IPS-NIHi7 (cell line): ENCODE data around the gene ACTN1.

Source experiments
- DNase-seq: peaks from one replicate; pipeline ENCODE4 v3.0.0; 2012; ENCODE audit warnings: mixed read lengths; ENCODE audit errors: extremely low spot score

Gene ACTN1

DNA sequence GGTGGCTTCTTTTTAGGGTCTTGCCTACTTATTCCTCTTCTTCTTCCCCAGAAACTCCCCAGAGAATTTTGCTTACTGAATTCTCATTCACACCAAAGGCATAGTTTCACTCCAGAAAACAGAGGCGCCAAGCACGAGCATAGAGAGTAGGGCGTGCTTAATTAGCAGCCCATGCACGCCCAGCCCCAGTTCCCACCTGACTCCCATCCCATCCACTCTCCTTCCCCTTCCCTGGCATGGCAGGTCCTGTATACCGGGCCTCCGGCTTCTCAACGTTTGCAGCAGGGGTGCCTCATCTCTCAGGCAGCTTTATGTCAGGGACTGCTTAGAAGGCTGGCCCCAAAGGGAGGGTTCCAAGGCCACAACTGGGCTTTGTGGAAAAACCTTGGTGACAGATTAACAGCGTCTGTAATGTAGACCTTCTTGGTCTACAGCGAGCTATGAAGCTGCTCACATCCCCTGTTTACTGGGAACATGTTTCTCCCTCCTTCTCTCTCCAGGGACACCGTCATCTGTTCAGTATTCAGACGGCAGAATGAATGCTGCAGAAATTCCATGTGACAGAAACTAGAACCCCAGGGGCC, 62.7 kb downstream of the ACTN1 start:
- DNase-seq, result no peak

DNA sequence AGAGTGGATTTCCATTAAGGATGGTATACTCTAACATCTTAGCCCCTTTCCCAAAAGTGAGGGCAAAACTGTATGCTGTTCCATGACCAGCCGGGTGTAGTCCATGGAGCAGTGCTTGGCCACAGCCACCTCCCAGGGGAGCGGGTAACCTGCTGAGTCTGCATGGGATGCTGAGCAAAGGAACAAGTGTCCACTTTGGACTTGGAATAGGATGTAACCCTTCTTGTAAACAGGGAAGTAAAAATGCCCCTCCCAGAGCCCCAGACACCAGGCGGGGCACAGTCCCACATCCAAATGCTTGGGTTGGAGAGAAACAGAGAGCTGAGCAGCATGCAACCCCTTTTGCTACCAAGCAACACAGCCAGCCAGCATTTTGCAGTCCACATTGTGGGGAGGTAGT, 65.6 kb downstream of the ACTN1 start:
- DNase-seq, result no peak

DNA sequence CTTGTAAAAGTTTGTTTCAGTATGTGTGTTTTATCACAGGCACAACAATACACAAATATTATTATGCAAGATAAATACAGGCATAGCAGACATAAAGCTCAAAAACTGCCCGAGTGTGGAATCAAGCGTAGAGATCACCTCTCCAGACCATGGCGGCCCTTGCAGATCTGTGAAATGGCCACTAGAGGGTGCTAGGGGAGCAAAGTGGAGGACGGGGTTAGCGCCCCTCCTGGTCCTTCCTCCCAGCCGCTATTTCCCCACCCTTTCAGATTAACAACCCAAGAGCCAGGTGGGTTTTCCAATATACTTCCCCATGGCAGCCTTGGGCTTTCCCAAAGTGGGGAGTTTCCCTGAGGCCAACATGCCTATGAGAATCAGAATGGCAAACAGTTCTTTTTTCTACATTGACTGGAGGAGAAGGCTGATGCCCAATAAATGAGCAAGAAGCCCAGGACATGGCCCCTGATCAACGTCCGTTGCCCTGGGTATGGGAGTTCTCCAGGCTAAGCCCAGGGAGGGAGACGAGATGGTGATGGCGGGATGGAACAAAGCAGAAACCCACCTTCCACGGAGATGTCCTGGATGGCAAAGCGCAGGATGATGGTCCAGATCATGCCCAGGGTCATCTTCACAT, 67.4 kb downstream of the ACTN1 start:
- peak; percentile 96 for DNase-seq

DNA sequence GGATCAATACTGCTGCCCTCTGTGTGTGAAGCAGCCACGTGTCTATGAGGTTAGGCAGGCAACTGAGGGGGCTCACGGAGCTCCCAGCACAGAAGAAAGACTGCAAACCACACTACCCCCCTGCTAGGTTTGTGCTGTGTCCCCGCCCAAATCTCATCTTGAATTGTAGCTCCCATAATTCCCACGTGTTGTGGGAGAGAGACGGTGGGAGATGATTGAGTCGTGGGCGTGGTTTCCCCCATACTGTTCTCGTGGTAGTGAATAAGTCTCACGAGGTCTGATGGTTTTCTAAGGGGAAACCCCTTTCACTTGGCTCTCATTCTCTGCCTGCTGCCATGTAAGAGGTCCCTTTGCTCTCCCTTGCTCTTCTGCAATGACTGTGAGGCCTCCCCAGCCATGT, 68.6 kb downstream of the ACTN1 start:
- no peak for DNase-seq

DNA sequence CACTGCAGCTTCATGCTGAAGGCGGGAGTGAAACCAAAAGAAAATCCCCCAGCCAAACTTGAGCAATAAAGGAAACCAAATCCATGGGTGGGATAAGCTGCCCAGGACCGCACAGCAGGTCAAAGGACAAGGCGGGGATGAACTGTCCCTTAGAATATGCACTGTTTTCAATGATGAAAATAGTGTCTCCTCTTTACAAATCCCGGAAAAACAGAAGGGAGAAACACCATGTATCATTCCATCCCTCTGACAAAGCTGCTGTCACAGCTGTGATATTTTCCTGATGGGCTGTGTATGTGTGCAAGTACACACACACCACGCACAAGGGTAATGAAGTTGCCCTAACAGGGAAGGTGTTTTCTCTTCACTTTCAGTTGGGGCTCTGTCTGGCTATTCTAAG, 70.3 kb downstream of the ACTN1 start:
- no peak for DNase-seq

DNA sequence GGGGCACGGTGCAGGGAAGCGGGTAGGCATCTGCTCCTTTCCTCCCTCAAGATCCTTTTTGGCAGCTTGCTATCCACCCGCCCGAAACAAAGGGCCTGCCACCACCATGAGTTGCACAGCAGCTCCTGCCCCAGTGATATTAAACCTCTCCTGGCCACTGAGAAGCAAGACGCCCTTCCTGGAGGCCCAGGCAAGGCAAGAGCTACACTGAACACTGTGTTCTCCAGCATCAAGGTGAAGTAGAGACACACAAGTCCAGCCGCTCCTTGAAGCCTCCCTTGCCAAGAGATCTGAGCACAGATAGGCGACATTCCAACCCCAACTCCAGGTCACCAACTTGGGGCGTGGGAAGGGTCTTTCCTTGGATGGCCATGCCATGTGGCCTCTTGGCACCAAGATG, 70.9 kb downstream of the ACTN1 start:
- DNase-seq, result no peak

DNA sequence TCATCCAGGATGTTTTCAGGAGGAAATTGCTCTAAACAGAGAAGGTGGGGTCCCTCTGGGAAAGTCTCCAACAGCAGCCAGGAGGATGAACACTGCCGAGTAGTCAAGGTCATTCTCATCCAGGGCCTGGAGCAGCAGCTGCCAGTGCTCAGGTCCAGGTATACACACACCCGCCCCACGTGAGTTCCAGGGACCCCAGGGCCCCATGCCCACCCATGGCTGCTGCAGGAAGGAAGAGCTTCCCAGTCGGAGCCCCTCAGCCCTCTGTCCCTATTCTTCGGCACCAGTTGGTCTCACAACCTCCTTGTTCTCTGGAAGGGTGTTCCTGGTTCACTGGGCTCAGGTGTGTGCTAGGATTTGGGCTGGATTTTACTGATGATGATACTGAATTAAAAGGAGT, 72.7 kb downstream of the ACTN1 start:
- no peak for DNase-seq

DNA sequence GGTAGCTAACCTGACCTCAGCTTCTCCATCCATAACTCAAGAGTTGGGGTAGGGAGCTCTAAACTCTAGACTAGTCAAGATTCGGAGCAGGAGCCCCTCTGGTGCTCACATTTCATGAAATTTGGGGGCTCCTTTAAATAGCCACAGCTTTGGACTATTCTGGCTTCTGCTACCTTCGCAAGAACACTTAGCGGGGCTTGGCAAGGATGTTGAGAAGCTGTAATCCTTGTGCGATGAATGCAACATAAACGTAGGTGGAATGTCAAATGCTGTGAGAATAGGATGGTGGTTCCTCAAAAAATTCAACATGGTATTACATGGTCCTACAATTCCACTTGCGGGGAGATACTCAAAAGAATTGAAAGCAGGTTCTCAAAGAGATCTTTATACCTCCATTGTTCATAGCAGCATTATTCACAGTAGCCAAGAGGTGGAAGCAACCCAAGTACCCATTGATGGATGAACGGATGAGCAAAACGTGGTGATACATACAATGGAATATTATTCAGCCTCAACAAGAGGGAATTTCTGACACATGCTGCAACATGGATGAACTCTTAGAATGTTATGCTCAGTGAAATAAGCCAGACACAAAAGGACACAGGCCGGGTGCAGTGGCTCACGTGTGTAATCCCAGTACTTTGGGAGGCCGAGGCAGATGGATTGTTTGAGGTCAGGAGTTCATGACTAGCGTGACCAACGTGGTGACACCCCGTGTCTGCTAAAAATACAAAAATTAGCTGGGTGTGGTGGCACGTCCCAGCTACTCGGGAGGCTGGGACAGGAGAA, 73.8 kb downstream of the ACTN1 start:
- DNase-seq, result no peak

DNA sequence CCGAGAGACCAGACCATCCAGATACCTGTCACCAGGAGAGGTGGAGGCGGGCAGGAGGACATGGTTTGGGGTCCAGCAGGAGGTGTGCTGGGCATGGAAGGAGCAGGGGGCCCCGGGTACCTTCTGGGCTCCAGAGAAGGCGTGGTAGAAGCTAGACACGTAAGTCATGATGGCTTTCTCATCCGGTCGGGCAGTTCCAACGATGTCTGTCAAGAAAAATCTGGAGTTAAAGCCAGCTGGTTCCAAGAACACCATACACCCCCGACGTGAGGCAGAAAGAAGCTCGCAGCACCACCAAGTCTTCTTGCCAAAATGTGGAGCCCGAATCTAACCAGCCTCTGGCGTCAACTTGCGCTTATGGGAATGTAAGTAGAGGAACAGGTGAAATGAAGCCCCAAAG, 76.7 kb downstream of the ACTN1 start:
- DNase-seq, result no peak

DNA sequence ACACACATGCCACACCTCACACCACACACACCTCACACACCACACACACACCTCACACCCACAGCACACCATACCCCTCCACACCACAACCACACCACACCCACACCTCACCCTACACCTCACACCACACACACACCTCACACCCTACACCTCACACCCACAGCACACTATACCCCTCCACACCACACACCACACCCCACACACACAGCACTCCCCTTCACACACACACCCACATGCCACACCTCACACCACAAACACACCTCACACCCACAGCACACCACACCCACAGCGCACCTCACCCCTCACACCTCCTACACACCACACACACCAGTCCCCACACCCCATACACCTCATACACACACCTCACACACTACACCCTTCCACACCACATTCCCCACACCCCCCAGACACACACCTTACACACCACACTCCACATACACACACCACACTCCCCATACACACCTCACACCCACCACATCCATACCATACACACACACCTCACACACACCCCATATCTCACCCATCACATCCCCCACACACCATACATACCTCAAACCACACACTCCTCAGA, 80.0 kb downstream of the ACTN1 start:
- DNase-seq, result no peak

DNA sequence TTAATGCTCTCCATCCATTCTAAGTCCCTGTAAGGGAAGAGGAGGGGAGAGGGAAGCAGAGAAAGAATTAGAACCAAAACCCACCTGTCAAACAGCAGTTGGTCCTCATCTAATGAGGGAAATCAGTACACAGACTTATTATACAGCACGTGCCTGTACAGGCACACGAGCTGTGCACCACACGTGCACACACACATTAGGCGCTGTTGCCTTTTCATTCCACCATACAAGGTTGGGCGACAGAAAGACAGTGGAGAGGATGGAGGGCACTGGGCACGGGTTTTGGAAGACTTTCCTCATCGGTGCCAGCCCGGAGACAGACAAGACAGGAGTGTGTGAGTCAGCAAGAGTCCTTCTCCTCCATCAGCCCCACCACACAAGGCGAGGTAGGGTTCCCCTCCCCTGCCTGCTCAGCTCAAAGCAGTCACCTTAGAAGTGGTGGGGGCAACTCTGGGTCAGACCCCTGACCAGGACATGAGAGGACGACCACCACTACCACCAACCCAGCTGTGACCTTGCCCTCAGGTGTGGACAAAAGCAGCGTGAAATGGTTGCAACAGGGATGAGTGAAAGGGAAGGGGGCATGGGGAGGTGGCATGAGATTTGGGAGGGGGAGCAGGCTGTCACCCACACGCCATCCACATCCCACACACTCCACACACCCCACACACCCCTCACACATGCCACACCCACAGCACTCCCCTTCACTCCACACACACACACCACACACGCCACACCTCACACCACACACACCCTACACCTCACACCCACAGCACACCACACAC, 80.7 kb downstream of the ACTN1 start:
- DNase-seq, result no peak

DNA sequence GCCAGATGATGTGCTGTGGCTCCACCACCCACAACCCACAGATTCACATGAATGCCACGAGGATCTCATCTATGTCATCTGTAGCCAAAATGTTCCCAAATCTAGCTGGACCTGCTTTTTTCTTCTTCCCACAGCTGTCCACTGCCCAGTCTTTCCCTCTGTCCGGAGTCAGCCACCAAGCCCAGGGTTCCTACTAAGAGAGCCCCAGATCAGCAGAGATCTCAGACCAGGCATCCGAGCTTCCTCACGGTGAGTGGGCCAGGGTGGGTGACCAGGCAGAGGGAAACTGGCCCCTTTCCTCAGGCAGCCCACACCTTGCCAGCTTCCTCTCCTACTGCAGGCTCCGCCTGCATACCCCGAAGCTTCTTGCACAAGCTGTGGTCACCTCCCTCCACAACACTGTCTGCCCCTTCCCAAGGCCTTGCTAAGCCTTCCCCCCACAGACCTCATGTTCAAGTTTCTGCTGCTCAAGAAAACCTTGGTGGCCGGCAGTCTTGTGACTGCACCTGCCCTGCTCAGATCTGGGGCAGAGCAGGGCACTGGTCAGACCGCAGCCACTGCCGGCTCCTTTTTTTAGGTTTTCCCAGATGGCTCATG, 81.4 kb downstream of the ACTN1 start:
- DNase-seq, result no peak

DNA sequence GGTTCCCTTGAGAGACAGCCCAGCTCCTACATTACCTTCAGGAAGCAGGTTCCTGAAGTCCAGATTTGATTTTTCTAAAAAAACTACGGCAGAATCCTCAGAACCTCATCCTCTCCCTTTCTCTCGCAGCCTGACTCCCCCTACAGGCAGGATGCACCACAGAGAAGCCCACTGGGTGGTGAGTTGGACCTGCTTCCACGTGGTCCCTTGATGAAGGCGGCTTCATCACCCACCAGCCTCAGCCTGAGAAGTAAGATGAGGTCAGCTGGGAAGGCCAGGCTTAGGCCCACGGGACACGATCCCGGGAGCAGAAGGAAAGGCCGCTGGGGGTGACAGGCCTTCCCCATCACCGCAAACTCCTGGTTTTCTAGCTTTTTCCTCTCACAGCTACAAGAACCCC, 83.0 kb downstream of the ACTN1 start:
- no peak for DNase-seq

DNA sequence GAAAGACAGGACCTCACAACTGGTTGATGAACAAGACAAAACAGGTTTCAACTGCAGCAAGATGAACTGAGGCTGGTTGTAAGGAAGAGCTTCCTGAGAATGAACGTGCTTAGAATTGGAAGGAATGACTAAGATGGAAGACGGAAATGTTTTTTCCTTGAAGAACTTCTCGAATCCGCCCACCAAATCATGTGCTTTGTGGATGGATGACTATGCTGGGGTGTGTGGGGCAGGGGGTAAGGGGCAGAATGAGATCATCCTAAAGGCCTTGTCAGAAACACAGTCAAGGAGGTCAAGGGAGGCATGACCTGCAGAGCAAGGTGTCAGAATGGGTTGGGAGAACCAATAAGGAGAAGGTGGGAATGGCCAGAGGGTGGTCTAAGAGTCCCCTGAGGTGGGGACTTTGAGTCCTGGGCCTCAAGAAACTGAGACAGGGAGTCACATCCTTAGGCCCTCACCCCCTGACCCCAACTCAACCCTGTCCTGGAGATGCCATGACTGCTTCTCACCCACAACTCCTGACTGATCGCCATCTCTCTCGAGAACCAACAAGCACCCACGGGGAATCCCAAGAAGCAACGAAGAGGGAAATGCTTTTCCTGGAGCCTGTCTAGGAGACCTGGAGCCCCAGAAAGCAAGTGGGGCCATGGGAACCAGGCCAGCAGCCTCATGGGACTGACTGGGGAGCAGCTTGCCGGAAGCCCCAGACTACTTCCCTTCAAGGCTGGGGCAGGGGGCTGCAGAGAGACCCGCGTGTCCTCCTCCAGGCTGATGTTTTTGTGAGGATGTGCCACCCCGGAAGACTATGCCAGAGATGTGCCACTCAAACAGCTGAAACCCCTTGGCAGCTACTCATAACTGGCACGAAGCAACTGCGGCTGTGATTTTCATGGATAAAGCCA, 84.0 kb downstream of the ACTN1 start:
- DNase-seq, result no peak

DNA sequence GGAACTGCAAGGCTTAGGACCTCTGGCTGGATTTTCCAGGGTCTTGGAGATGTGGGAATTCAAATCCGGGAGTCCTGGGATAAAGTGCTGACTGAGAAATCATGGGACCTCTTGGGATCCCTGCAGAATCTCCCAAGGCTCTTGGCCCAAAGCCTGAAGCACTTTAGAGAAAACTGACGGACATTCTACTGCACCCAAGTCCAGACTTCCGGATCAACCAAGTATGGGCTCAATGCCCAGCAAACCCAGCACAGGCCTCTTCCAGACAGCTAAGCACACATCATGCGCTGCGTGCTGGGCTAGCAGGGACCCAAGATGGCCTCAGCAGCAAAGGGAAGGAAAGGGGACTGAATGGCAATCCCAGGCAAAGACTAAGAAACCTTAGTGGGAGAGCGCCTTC, 85.0 kb downstream of the ACTN1 start:
- DNase-seq, result no peak

DNA sequence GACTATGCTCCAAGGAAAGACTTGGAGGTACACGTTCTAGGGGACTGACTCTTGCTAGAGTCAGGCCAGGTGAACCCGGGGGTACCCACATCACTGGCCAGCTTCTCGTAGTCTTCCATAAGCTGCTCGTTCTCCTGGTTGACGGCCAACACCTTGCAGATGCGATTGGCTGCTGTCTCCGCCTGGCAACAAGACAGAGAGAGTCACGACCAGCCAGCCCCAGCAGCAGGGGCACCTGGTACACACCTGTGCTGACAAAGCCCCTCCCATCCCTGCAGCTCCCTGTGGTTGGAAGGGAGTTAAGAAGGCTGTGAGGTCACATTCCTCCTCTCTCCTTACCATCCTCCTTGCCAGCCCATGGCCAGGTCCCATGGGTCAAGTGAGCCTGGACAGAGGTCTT, 85.5 kb downstream of the ACTN1 start:
- DNase-seq, result no peak

DNA sequence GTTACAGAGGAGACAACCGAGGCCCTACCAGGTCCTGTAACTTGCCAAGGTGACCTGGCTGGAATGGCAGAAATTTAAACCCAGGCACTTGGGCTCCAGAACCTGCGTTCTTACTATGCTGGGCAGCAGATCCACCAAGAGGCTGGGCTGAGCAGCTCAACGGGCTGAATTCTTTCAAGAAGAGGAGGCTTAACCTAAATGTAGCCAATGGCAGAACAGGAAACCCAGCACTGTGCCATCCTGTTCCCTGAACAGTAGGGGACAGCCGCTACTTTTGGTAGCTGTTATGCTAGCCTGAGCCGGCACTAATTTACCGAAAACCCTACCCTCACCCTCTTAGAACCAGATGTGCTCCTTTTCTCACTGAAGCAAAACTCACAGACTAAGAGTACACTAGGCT, 86.1 kb downstream of the ACTN1 start:
- no peak for DNase-seq

DNA sequence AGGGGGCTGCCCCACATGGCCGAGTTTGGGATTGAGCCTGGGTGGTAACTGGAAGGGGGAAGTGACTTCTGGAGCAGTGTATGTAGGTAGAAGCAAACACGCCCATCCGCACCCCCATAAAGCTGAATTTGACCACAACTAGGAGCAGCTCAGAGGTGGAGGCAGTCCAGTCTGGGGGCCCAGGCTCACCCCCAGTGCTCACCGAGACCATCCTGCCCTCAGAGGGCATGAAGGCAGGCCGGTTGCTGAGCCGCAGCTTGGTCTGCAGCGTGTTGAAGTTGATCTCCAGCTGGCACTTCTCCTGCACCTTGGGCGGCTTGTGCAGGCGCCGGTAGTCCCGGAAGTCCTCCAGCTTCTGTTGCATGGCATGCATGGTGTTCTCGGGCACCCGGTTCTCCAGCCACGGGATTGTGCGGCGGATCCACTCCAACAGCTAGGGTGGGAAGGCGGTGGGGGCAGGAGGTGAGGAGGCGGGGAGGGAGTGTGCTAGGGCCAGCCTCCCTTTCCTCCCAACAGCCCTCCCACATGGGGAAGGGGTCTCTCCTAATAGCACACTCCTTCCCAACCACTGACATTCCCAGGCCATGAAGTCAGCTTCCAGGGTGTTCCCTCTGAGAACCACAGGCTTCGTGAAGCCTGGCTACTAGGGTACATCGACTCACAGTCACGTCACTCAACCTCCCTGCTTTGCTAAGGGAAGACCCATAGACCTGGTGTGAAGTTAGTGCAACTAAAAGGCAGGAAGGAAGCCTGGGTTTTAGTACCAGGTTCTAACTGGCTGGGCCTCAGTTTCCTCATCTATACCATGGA, 87.0 kb downstream of the ACTN1 start:
- no peak for DNase-seq

DNA sequence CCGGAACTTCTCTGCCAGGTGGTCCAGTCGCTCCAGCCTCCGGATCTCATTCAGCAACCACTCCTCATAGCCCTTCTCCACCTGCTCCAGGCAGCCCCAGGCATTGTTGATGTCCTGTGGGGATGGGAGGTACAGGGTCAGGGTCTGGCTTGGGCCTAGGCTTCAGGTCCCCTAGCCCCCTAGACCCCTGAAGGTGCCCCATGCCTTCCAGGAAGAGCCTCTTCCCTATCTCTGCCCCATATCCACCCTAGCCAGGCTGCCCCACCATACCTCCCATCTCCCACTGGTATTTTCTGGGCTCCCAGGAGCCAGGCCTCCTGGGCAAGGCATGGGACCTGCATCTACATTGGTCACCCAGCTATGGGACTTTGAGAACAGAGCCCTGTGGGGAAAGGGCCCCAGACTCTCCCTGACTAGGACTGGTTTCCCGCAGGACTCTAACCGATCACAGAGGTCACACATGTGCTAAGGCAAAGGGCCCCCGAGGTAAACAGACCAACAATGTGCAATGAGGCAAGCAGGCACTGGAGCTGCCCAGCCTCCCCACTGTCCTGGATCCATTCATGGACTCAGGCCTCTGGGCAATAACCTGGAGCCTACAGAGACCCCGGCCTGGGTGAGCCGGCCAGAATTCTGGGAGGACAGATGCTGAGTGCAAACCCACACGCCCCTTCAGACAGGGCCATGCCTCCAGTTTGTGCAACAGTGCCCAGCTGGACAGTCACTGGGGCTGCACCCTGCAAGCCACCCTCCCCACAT, 88.8 kb downstream of the ACTN1 start:
- DNase-seq, result no peak
